Measurements from ENCODE around the gene CHMP1A. TPM values are rescaled to one million over a fixed set of nuclear protein-coding genes. Genes with fewer than 3 reads are reported as not detected.
"Not testable (repeated sequence)": the region's sequence is repeated elsewhere in the genome, so short reads cannot be mapped to it uniquely, and the experiment has no call there.

Gene CHMP1A
- total RNA-seq, 1 experiment from 2014 or later: 59.7 TPM

- peaks cover 20% of the 10 kb centered on the region for H3K36me3 Mint-ChIP-seq (ENCODE audit: insufficient read depth, unreplicated experiment)
- no peaks in the 10 kb centered on the region for H3K27me3 Mint-ChIP-seq (ENCODE audit: insufficient read depth, unreplicated experiment)
- ChIA-PET CTCF (interaction anchor here (0.6 to 1.0 kb wide), 2 partner anchors 14 to 235 kb away, joined by 3 to 4 read pairs; no protein-coding TSS in a partner anchor), POLR2A (interaction anchor here (0.7 to 2.5 kb wide), 11 partner anchors 8 to 238 kb away, joined by 3 to 24 read pairs (median 9); partner anchors contain the start of genes CHMP1A, CPNE7, SPATA2L and SPATA33)
- no TSS peak for BruUV-seq (replicated peaks)
- H3K4me1 Mint-ChIP-seq (ENCODE audit: insufficient read depth, unreplicated experiment): peaks cover 6% of the 10 kb centered on the region
- intact Hi-C loops (cut with micrococcal nuclease): no loop called here
- no peak for TF ChIP-seq CTCF (IDR thresholded peaks at IDR 0.05; ENCODE audit: unreplicated experiment)
- no peaks in the 10 kb centered on the region for H3K9me3 Mint-ChIP-seq (ENCODE audit: unreplicated experiment)
- DNase-seq (ENCODE audit: unreplicated experiment): no peak
- H3K4me3 Mint-ChIP-seq (ENCODE audit: unreplicated experiment): peak overlapping the region; percentile 88
- peak overlapping the region; percentile 91 for H3K27ac Mint-ChIP-seq (ENCODE audit: low read depth, unreplicated experiment)
Measured at GRCh38 chr16:89685916-89686315, 28.4 kb upstream of the CHMP1A start.

- Mint-ChIP-seq H3K27me3 (ENCODE audit: insufficient read depth, unreplicated experiment) (no peaks in the 10 kb centered on the region), H3K9me3 (ENCODE audit: unreplicated experiment) (no peaks in the 10 kb centered on the region), H3K4me3 (ENCODE audit: unreplicated experiment) (no peak overlapping the region), H3K27ac (ENCODE audit: low read depth, unreplicated experiment) (no peak overlapping the region), H3K36me3 (ENCODE audit: insufficient read depth, unreplicated experiment) (no peaks in the 10 kb centered on the region), H3K4me1 (ENCODE audit: insufficient read depth, unreplicated experiment) (no peaks in the 10 kb centered on the region)
- BruUV-seq (replicated peaks): no TSS peak
- ChIA-PET POLR2A (interaction anchor here (2.2 kb wide), 1 partner anchor 8 kb away, joined by 6 read pairs; the partner anchor contains the start of gene CDK10), CTCF (interaction anchor here (0.6 to 0.9 kb wide), 6 partner anchors 10 to 484 kb away, joined by 3 to 4 read pairs (median 3); no protein-coding TSS in a partner anchor)
- TF ChIP-seq CTCF (IDR thresholded peaks at IDR 0.05; ENCODE audit: unreplicated experiment): no peak
- intact Hi-C loops (cut with micrococcal nuclease): no loop called here
- DNase-seq (ENCODE audit: unreplicated experiment): no peak
Measured at GRCh38 chr16:89678258-89678657, 20.8 kb upstream of the CHMP1A start.

- H3K27ac Mint-ChIP-seq (ENCODE audit: low read depth, unreplicated experiment): no peak overlapping the region
Measured at GRCh38 chr16:89672177-89672941, 14.9 kb upstream of the CHMP1A start.

GRCh38 chr16:89671565-89671964 is 14.1 kb upstream of the CHMP1A start:
- BruUV-seq (replicated peaks); intact Hi-C loops (cut with micrococcal nuclease); H3K9me3 Mint-ChIP-seq (ENCODE audit: unreplicated experiment); H3K4me1 Mint-ChIP-seq (ENCODE audit: insufficient read depth, unreplicated experiment); H3K27ac Mint-ChIP-seq (ENCODE audit: low read depth, unreplicated experiment); H3K4me3 Mint-ChIP-seq (ENCODE audit: unreplicated experiment); H3K27me3 Mint-ChIP-seq (ENCODE audit: insufficient read depth, unreplicated experiment); DNase-seq (ENCODE audit: unreplicated experiment); H3K36me3 Mint-ChIP-seq (ENCODE audit: insufficient read depth, unreplicated experiment): not testable (repeated sequence)
- POLR2A ChIA-PET: interaction anchor here (0.6 to 2.8 kb wide), 4 partner anchors 10 to 109 kb away, joined by 3 to 21 read pairs (median 8); partner anchors contain the start of genes CDK10, CHMP1A and SPATA33
- CTCF ChIA-PET: interaction anchor here (0.6 kb wide), 4 partner anchors 21 to 193 kb away, joined by 3 read pairs; no protein-coding TSS in a partner anchor

More at GRCh38 chr16:89672177-89672941, 14.9 kb upstream of the CHMP1A start:
- H3K27me3 Mint-ChIP-seq (ENCODE audit: insufficient read depth, unreplicated experiment): no peaks in the 10 kb centered on the region
- DNase-seq (ENCODE audit: unreplicated experiment): no peak
- ChIA-PET POLR2A (interaction anchor here (2.8 kb wide), 1 partner anchor 14 kb away, joined by 12 read pairs; the partner anchor contains the start of gene CDK10), CTCF (interaction anchor here (2.4 kb wide), 1 partner anchor 27 kb away, joined by 5 read pairs; no protein-coding TSS in a partner anchor)
- no peaks in the 10 kb centered on the region for H3K9me3 Mint-ChIP-seq (ENCODE audit: unreplicated experiment)
- H3K36me3 Mint-ChIP-seq (ENCODE audit: insufficient read depth, unreplicated experiment): no peaks in the 10 kb centered on the region
- intact Hi-C loops (cut with micrococcal nuclease): no loop called here
- no peaks in the 10 kb centered on the region for H3K4me1 Mint-ChIP-seq (ENCODE audit: insufficient read depth, unreplicated experiment)
- BruUV-seq (replicated peaks): no TSS peak
- no peak for TF ChIP-seq CTCF (IDR thresholded peaks at IDR 0.05; ENCODE audit: unreplicated experiment)
- no peak overlapping the region for H3K4me3 Mint-ChIP-seq (ENCODE audit: unreplicated experiment)

Data from MCF 10A (cell line).